ENCODE results near the gene VTI1B.

DNA sequence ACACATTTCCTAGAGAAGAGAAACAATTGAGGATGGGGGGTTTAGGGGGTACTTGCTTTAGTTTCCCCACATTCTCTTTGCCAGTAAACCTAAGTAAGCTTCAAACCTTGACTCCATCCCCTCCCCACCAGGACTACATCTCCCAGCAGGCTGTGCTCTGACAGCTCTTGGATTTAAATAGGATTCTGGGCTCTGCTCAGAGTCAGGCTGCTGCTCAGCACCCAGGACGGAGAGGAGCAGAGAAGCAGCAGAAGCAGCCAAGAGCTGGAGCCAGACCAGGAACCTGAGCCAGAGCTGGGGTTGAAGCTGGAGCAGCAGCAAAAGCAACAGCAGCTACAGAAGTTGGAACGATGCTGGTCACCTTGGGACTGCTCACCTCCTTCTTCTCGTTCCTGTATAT, 47.9 kb upstream of the VTI1B start:
- TF ChIP-seq POLR2A (IDR thresholded peaks at IDR 0.05; ENCODE audit: low read length) (no peak), GATA1 (IDR thresholded peaks at IDR 0.05; ENCODE audit: low read depth, low read length) (no peak)

Data from erythroblast (primary cell).